Coronary artery (tissue), 2 donors: ENCODE data around the gene PLD3.
"Not testable (repeated sequence)": the region's sequence is repeated elsewhere in the genome, so short reads cannot be mapped to it uniquely, and the experiment has no call there.

ENCODE experiments used
- DNase-seq: peaks from one replicate; pipeline ENCODE4 v3.0.0-alpha.2; 2017; ENCODE audit warnings: low spot score
- H3K27ac ChIP-seq, 2 donors: fragments of 200-600 bp; sonication (generic); one replicate each; pipeline ENCODE4 v1.5.1; 2016 to 2019
- H3K4me3 ChIP-seq: fragments of 200-600 bp; sonication (generic); 2 replicates; pipeline ENCODE4 v1.5.1; 2016; ENCODE audit warnings: mild to moderate bottlenecking, moderate library complexity
- TF ChIP-seq, protein P1 (sequence below): fragments of 200-600 bp; sonication (generic); IDR thresholded peaks from one replicate; pipeline ENCODE4 v1.5.1; 2019; ENCODE audit warnings: antibody characterized with exemption

Gene PLD3

DNA sequence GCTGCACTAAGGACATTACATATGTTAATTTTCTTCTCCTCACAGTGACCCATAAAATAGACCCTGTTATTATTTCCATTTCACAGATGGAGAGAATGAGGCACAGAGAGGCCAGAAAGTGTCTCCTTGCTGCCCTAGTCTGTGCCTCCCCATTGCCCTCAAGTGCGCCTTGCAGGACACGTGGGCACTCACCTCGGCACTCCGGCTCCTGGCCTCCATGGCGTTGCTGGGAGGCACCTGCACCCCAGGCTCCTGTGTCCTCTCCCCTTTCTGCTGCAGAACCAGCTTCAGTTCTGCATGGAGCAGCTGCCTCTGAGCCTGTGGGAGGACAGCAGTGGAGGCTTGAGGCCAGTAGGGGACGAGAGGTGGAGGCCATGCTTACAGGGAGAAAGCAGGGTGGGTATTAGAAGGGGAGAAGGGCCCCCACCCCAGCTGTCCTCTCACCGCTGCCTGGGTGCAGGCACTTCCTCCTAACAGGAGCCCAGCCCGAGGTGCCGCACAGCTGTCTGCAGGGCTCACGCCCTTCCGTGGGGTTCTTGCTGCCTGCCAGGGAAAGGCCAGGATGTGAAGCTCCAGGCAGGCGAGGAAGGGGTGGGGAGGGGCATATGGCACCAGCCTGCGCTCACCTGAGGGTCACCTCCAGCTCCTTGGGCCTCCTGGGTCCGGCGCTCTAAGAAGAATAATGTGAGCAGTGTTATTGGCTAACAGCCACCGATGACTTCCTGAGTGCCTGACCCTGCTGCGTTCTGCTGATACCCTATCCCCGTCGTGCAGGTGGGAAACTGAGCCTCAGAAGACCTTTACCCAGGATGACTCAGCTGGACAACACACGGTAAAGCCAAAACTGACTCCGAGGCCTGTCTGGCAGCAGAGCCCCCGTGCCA is 59.5 kb downstream of the PLD3 start:
- Histone ChIP-seq H3K4me3 (no peak overlapping the region), H3K27ac (no peak overlapping the region)
- DNase-seq = no peak
- TF ChIP-seq, protein P1, sequence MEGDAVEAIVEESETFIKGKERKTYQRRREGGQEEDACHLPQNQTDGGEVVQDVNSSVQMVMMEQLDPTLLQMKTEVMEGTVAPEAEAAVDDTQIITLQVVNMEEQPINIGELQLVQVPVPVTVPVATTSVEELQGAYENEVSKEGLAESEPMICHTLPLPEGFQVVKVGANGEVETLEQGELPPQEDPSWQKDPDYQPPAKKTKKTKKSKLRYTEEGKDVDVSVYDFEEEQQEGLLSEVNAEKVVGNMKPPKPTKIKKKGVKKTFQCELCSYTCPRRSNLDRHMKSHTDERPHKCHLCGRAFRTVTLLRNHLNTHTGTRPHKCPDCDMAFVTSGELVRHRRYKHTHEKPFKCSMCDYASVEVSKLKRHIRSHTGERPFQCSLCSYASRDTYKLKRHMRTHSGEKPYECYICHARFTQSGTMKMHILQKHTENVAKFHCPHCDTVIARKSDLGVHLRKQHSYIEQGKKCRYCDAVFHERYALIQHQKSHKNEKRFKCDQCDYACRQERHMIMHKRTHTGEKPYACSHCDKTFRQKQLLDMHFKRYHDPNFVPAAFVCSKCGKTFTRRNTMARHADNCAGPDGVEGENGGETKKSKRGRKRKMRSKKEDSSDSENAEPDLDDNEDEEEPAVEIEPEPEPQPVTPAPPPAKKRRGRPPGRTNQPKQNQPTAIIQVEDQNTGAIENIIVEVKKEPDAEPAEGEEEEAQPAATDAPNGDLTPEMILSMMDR = no peak

DNA sequence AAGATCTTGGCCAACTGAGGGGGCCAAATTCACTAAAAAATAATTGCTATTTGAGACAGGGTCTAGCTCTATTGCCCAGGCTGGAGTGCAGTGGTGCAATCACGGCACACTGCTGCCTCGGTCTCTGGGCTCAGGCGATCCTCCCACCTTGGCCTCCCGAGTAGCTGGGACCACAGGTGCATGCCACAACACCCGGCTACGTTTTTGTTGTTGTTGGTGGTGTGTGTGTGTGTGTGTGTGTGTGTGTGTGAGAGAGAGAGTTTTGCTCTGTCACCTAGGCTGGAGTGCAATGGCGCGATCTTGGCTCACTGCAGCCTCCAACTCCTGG is 60.1 kb downstream of the PLD3 start:
- H3K4me3 ChIP-seq, DNase-seq, H3K27ac ChIP-seq: not testable (repeated sequence)

- TF ChIP-seq, protein P1 = no peak
- DNase-seq = no peak
- Histone ChIP-seq H3K4me3 (no peak overlapping the region), H3K27ac (no peak overlapping the region)
These were observed 61.5 kb downstream of the PLD3 start for GRCh38 chr19:40410030-40410389.

- TF ChIP-seq, protein P1 = no peak
- Histone ChIP-seq H3K27ac (peak overlapping the region in 1 of 2 donors; percentile 51), H3K4me3 (no peak overlapping the region)
- no peak for DNase-seq
These were observed 62.8 kb downstream of the PLD3 start for GRCh38 chr19:40411125-40411842.

DNA sequence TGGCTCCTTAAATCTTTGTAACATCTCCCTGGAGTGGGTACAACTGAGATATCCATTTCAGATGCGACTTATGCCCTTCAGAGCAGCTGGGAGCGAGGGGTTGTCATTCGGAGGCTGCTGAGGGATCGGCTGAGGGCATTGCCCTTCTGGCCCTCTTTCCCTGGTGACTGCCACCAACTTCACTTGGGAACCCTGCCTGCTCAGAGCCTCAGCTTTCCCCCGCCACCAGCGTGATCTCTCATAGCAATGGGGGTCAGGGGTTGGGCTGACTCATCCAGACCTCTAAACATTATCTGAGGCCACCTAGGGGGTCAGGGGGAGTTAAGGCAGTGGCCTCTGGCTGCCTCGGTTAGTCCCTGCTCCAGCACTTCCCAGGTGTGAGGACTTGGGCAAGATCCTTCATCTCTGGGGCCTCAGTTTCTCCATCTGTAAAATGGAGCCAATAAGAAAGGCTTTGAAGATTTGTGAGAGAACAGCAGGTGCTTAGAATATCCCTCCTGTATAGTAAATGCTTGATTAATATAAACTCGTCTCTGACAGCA is 63.5 kb downstream of the PLD3 start:
- no peak for DNase-seq
- TF ChIP-seq, protein P1 = no peak
- H3K27ac ChIP-seq = peak overlapping the region in 1 of 2 donors; percentile 51
- no peak overlapping the region for H3K4me3 ChIP-seq

- DNase-seq = no peak
- TF ChIP-seq, protein P1 = no peak
- Histone ChIP-seq H3K4me3 (no peak overlapping the region), H3K27ac (no peak overlapping the region)
These were observed 64.4 kb downstream of the PLD3 start for GRCh38 chr19:40412866-40413265.

GRCh38 chr19:40413291-40413845 is 64.9 kb downstream of the PLD3 start, which contains the start of gene PRX:
TSS of gene PRX (minus strand) at chr19:40413378. CDS start at chr19:40407932, 5,446 bp downstream.
- TF ChIP-seq, protein P1 = no peak
- Histone ChIP-seq H3K4me3 (no peak within 1 kb of the TSS), H3K27ac (peak within 1 kb of the TSS in 1 of 2 donors; percentile 51)
- no peak for DNase-seq
